PC-3 (cell line): Measurements from ENCODE around the gene PHACTR2.

Experiments
- CTCF ChIP-seq: fragments of 300-600 bp; sonication (generic); conservative IDR thresholded peaks from 2 replicates; pipeline ENCODE4 v1.5.1; 2017; ENCODE audit warnings: antibody characterized with exemption, low read depth, mild to moderate bottlenecking, low read length
- EZH2 ChIP-seq: fragments of 300-600 bp; sonication (generic); IDR thresholded peaks from one replicate; pipeline ENCODE4 v1.6.1; 2017; ENCODE audit warnings: antibody characterized with exemption, mild to moderate bottlenecking, low read length; ENCODE audit not compliant: unreplicated experiment

GRCh38 chr6:143843677-143843999 is 165.9 kb downstream of the PHACTR2 start:
- TF ChIP-seq EZH2 (no peak), CTCF (no peak)
